ENCODE results near the gene IFNA17.
"Not testable (repeated sequence)": the region's sequence is repeated elsewhere in the genome, so short reads cannot be mapped to it uniquely, and the experiment has no call there.

Gene IFNA17

GRCh38 chr9:21210311-21210710, 17.7 kb downstream of the IFNA17 start:
- no peak for DNase-seq

- not testable (repeated sequence) for DNase-seq
These were observed 21.0 kb downstream of the IFNA17 start, which contains the start of gene IFNA10 for GRCh38 chr9:21207043-21207442. Gene IFNA10, minus strand, starts transcription at chr9:21207143. Its CDS starts 46 bp downstream, at chr9:21207097.

- no peak for DNase-seq
These were observed 22.8 kb downstream of the IFNA17 start for GRCh38 chr9:21205204-21205603.

- not testable (repeated sequence) for DNase-seq
These were observed 25.9 kb downstream of the IFNA17 start, which contains the start of gene IFNA7 for GRCh38 chr9:21202105-21202504. Gene IFNA7, minus strand, starts transcription at chr9:21202205. Its CDS starts 40 bp downstream, at chr9:21202165.

- DNase-seq, result peak in 5 of 6 experiments; percentile 5 to 57 (median 19)
These were observed 32.9 kb downstream of the IFNA17 start for GRCh38 chr9:21194867-21195776.

- DNase-seq, result not testable (repeated sequence)
These were observed 40.5 kb downstream of the IFNA17 start, which contains the start of gene IFNA4 for GRCh38 chr9:21187487-21187886. Gene IFNA4, minus strand, starts transcription at chr9:21187587. Its CDS starts 56 bp downstream, at chr9:21187531.

- peak in 2 of 6 experiments; percentile 3 to 8 for DNase-seq
These were observed 44.9 kb downstream of the IFNA17 start for GRCh38 chr9:21182810-21183736.
